ENCODE measurements around the gene BCAN.

BCAN gene

DNA sequence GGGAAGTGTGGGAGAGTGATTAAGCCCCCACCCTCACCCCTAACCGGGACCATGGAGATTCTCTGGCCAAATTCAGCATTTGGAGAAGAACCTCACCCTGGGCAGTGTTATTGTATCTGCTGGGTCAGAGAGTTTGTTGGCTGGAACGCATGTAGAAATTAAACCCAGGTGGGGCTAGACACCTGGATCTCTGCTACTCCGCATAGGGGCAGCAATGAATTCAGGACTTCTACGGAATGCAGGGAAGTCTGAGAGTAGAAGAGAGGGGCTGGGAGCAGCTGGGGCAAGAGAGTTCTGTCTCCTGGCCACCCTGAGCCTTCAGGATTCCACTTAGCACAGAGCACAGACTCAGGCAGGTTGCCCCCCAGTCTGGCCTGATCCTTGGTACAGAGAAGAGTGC is 67.1 kb downstream of the BCAN start:
- H3K4me1 Mint-ChIP-seq (ENCODE audit: low read depth): peaks cover 17% of the 10 kb centered on the region
- H3K27ac Mint-ChIP-seq: no peak overlapping the region
- H3K9me3 Mint-ChIP-seq: no peaks in the 10 kb centered on the region

More for the DNA sequence above, 67.1 kb downstream of the BCAN start:
- Mint-ChIP-seq H3K4me3 (no peak overlapping the region), H3K27me3 (ENCODE audit: low read depth) (peaks cover 27% of the 10 kb centered on the region), H3K36me3 (ENCODE audit: low read depth) (peaks cover 1% of the 10 kb centered on the region)
